GM21528 (cell line): ENCODE measurements around the gene ZFHX3.

Experiments used
- ATAC-seq: cut with Tn5 transposase; IDR thresholded peaks from one replicate; pipeline ENCODE4 v1.9.1; 2021; ENCODE audit warnings: mild to moderate bottlenecking, moderate library complexity; ENCODE audit not compliant: unreplicated experiment, low FRiP score

ZFHX3 gene

DNA sequence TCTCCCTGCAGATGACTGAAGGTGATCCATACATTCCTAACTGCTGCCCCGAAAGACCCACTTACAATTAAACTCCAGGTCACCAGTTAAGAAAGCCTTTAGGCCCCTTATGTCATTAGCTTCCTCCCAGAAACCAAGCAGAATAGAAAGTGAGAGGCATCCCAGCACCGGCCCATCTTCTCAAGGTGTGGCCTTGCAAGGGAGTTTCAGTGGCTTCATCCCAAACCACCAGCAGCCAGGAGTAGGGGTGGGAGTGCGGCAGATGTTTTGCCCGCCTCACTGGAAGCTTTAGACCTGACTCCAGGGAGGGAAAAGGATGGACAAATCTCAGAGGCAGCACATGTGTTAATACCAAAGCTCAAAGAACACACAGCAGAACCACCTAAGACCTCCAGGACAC, 5.1 kb downstream of the ZFHX3 start:
- no peak for ATAC-seq

- ATAC-seq, result no peak
These were observed 6.3 kb downstream of the ZFHX3 start for GRCh38 chr16:73041676-73042075.

DNA sequence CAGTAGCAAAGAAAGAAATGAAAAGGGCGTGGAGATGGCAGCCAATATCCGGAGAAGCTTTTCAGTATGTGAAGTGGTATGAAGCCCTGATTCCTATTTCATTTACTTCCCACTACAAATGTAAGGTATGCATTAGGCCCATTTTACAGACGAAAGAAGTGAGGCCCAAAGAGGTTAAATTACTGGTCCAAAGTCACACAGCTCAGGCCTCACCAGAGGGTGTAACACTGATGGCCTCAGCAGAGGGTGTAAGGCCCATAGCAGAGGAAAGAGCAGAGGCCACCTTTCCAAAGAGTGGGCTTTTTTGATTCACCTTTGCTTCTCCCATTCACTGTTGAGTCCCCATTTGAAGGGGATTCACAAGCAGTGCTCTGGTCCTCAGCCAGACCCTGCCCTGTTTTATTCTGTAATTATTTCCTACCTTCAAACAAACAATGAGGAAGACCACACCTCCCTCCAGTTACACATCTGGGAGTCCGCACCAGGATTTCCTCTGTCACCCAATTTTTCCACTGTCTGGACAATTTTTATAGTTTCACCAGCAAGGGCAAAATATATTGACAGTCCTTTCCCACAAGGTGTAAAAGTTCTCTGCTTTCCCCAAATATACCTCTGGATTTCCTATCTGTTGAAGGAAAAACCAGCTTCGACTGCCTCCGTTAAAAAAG, 7.1 kb downstream of the ZFHX3 start:
- ATAC-seq, result no peak

- ATAC-seq, result no peak
These were observed 7.8 kb downstream of the ZFHX3 start for GRCh38 chr16:73040136-73040535.

- no peak for ATAC-seq
These were observed 9.9 kb downstream of the ZFHX3 start for GRCh38 chr16:73037845-73038570.

DNA sequence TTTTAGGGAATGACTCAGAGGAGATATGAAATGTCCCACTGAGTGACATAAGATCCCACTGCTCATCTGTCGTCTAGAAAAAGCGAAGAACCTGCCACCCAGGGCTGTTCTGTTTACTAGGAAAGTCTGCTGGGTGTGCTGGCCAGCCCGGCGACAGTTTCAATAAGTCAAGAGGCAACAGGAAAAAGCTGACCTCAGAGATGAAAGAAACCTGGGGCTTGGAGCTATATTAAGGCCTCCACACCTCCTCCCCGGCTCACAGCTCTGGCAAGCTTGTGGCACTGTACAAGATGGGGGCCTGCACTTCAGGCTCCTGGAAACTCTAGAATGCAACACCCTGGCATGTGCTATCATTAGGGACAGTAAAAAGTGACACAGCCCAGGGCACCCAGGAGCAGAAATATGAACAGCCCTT, 10.6 kb downstream of the ZFHX3 start:
- no peak for ATAC-seq

- ATAC-seq, result peak; percentile 65
These were observed 11.7 kb downstream of the ZFHX3 start for GRCh38 chr16:73036074-73036826.

- ATAC-seq, result peak; percentile 35
These were observed 13.6 kb downstream of the ZFHX3 start for GRCh38 chr16:73034374-73034773.

- no peak for ATAC-seq
These were observed 14.5 kb downstream of the ZFHX3 start for GRCh38 chr16:73033271-73033998.

DNA sequence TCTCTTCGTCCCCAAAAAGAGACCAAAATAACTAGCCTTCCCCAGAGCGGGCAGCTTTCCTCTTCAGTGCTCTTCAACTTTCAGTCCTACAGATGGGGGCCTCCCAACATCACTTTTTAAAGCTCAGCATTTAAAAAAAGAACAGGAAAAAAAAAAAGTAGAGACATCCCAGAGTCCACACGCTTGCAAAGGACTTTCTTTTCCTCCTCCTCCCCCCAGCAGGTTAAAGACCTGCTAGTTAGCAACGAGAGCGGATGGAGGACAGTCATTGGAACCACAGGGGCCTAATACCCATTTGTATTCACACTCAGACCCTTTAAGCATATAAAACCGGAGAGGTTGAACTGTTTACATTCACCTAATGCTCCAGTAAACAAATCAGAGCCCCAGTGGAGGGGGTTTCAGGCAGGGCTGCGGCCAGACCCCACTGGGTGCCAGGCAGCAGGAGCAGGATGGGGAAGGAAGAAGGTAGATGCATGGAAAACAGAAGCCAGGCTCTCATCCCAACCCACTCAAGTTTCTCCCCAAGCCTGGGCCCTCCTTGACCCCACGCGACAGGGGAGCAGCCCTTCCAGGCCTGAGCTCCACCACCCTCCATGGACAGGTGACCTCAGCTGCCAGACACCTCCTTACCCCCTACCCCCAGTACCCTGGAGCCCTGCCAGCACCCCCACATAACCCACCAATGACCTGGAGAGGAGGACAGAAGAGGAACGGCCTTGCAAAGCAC, 15.2 kb downstream of the ZFHX3 start:
- ATAC-seq, result no peak

DNA sequence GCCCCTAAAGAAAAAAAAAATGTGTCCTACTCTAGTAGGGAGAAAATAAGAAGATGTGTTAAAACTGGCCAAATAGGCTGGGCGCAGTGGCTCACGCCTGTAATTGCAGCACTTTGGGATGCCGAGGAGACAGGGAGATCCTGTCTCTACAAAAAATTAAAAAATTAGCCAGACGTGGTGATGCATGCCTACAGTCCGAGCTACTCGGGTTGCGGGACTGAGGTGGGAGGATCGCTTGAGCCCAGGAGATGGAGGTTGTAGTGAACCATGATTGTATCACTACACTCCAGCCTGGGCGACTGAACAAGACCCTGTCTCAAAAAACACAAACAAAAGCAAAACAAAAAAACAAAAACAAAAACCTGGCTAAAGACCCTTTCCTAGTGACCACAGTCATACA, 15.9 kb downstream of the ZFHX3 start:
- ATAC-seq, result no peak

GRCh38 chr16:73031155-73031866, 16.6 kb downstream of the ZFHX3 start:
- ATAC-seq, result no peak

GRCh38 chr16:73028721-73029361, 19.1 kb downstream of the ZFHX3 start:
- ATAC-seq, result no peak

GRCh38 chr16:73028263-73028662, 19.7 kb downstream of the ZFHX3 start:
- no peak for ATAC-seq

DNA sequence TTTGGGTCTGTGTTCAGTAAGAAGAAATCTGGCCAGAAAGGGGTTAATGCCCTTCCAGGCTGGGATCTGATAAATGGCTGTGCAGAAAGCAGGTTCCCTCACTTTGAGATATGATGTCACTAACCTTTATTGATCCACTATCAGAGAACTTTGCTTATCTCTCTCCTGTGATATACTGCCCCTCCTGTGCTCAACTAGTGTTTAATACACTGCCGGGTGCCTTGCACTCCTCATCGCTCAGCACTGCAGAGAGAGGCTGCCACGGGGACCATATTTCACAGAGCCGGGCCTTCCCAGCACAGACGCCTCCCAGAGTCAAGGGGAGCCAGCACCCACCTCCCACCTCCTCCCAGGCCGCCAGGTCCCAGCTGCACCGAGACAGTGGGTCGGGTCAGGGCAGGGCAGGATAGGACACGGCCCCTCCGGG, 20.2 kb downstream of the ZFHX3 start:
- no peak for ATAC-seq

DNA sequence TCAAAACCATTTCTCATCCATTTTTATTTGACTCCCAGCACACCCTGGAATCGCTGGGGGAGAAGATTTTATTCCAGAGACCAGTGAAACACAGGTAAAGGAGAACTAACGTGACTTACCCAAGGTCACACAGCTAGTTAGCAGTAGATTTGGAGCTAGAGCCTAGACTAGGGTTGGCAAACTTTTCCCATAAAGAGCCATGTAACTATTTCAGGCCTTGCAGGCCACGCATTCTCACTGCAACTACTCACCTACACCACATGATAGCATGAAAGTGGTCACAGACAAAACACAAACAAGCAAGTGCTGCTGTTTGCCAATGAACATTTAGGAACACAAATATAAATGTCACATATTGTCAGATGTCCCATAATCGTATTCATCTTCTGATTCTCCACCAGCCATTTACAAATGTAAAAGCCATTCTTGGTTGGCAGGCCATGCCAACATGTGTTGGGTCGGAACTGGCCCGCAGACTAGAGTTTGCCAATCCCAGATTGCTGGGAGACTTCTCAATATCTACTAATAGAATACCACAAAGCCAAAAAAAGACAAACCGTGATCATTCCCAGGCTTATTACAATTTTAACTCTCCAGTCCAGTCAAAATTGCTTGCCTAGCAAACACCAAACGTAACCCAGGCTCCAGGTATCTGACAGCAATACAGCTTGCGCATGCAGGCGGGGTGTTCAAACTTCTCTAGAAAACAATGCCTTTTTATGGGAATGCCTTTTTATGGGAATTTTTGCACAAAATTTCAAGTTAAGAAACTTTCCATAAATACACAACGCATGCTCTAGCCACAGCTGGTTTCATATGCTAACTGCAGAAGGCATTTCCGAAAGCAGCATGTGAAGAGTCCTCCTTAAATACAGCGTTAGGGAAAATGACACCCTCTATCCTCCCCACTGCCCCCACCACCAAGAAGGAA, 20.9 kb downstream of the ZFHX3 start:
- ATAC-seq, result no peak

DNA sequence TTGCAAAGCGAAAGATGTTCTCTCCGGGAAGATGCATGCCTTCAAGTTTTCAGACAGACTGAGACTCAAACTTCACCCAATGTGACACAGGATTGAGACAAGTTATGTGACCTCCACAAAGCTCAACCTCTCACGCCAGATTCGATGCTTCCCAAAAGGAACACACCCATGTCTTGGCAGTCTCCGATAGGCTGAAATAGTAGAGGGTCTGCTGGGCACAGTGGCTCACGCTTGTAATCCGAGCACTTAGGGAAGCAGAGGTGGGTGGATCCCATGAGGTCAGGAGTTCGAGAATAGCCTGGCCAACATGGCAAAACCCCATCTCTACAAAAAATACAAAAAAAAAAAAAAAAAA, 22.1 kb downstream of the ZFHX3 start:
- no peak for ATAC-seq
